ENCODE data around the gene DCLRE1B. TPM values are rescaled to one million over a fixed set of nuclear protein-coding genes. Genes with fewer than 3 reads are reported as not detected.

DCLRE1B gene
- total RNA-seq, 1 donor from 2014 or later = 2.1 TPM

DNA sequence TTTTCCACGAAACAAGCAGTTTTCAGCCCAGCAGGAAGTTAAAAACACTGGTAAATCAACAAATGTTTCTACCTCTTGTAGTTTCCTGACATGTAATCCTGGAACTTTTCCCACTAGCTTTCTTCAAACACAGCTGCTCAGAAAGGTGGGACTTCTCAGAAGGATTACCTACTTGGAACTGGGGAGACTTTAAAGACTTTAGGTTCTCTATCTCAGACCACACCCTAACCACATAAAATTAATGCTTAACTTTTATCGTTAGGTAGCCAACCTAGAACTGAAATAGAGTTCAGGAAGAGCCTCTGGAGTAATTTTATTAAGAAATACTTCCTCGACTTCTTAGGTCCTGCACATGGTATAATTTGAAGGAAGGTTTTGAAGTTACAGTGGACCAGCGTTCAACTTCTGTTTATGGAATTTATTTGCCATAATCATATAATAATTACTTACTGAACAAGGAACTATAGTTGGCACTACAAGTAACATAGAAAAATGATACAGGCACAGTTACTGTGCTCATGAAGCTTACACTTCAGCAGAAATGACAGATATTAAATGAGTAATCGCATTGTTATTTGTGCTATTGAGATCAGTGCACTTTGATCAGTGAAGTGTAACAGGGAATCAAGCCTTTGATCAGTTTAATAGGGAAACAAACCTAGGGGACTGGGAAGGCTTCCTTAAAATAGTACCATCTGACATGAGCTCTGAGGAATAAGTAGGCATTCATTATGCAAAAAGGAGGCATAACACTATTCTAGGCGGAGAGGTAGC lies 17.5 kb upstream of the DCLRE1B start, which contains the start of gene BCL2L15:
Gene BCL2L15, minus strand, starts transcription at position 180 of the 774 bp plus-strand sequence. CDS start 206 bp downstream, outside the sequence.
- Histone ChIP-seq H3K36me3 (no peaks in the 10 kb centered on the region), H3K27ac (replicated peaks) (no peak within 1 kb of the TSS), H3K4me3 (no peak within 1 kb of the TSS), H3K27me3 (ENCODE audit: low read depth) (no peaks in the 10 kb centered on the region), H3K4me1 (no peaks in the 10 kb centered on the region), H3K9me3 (replicated peaks) (no peaks in the 10 kb centered on the region)
- TF ChIP-seq, protein P1, sequence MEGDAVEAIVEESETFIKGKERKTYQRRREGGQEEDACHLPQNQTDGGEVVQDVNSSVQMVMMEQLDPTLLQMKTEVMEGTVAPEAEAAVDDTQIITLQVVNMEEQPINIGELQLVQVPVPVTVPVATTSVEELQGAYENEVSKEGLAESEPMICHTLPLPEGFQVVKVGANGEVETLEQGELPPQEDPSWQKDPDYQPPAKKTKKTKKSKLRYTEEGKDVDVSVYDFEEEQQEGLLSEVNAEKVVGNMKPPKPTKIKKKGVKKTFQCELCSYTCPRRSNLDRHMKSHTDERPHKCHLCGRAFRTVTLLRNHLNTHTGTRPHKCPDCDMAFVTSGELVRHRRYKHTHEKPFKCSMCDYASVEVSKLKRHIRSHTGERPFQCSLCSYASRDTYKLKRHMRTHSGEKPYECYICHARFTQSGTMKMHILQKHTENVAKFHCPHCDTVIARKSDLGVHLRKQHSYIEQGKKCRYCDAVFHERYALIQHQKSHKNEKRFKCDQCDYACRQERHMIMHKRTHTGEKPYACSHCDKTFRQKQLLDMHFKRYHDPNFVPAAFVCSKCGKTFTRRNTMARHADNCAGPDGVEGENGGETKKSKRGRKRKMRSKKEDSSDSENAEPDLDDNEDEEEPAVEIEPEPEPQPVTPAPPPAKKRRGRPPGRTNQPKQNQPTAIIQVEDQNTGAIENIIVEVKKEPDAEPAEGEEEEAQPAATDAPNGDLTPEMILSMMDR (IDR thresholded peaks at IDR 0.05; ENCODE audit: borderline replicate concordance) = no peak
- intact Hi-C loops (cut with micrococcal nuclease) = no loop called here
- no peak for DNase-seq

DNA sequence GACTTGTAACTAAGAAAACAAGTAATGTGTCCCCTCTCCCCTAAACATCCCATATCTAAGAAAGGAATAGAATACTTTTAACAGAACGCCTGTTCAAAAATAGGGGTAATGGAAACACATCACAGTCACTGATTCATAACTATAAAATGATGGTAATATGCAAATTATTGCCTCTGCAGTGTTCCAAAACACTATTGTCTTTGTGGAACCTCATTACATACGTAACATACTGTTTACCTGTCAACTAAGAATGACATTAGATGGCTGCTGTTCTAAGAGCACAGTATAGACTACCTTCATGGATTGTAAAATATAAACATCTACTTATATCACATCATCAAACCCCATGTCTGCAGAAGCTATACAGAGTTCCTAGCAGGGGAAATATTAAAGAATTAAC lies 14.3 kb upstream of the DCLRE1B start:
- H3K27ac ChIP-seq (replicated peaks) = no peak overlapping the region
- H3K4me3 ChIP-seq = no peak overlapping the region
- no peaks in the 10 kb centered on the region for H3K9me3 ChIP-seq (replicated peaks)
- TF ChIP-seq, protein P1 (IDR thresholded peaks at IDR 0.05; ENCODE audit: borderline replicate concordance) = no peak
- H3K27me3 ChIP-seq (ENCODE audit: low read depth) = no peaks in the 10 kb centered on the region
- intact Hi-C loops (cut with micrococcal nuclease) = no loop called here
- H3K4me1 ChIP-seq = no peaks in the 10 kb centered on the region
- peaks cover 14% of the 10 kb centered on the region for H3K36me3 ChIP-seq
- no peak for DNase-seq

DNA sequence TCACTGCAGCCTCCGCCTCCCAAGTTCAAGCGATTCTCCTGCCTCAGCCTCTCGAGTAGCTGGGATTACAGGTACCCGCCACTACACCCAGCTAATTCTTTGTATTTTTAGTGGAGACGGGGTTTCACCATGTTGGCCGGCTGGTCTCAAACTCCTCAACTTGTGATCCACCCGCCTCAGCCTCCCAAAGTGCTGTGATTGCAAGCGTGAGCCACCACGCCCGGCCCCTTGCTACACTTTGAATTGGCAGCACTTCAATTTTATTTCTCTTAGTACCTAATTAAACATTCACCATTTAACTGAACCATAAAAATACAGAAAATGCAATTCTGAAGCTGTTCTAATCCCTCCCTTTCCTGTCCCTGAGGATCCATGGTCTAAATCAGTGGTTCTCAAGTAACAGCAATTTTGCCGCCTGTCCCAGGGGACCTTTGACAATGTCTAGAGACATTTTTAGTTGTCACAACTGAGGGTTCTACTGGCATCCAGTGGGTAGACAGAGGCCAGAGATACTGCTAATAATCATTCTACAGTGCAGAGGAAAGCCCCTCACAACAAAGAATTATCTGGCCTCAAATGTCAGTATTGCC lies 13.4 kb upstream of the DCLRE1B start:
- H3K4me1 ChIP-seq = no peaks in the 10 kb centered on the region
- no peak for DNase-seq
- peaks cover 23% of the 10 kb centered on the region for H3K36me3 ChIP-seq
- no peaks in the 10 kb centered on the region for H3K27me3 ChIP-seq (ENCODE audit: low read depth)
- TF ChIP-seq, protein P1 (IDR thresholded peaks at IDR 0.05; ENCODE audit: borderline replicate concordance) = no peak
- H3K9me3 ChIP-seq (replicated peaks) = no peaks in the 10 kb centered on the region
- intact Hi-C loops (cut with micrococcal nuclease) = no loop called here
- no peak overlapping the region for H3K27ac ChIP-seq (replicated peaks)
- no peak overlapping the region for H3K4me3 ChIP-seq

DNA sequence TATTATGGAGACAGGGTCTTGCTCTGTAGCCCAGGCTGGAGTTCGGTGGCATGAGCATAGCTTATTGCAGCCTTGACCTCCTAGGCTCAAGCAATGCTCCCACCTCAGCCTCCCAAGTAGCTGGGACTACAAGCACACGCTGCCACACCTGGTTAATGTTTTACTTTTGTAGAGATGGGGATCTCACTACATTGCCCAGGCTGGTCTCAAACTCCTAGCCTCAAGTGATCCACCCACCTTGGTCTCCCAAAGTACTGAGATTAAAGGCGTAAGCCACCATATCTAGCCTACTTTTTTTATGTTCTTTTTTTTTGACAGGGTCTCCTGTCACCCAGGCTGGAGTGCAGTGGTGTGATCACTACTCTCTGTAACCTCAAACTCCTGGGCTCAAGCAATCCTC lies 11.9 kb upstream of the DCLRE1B start:
- no peak overlapping the region for H3K27ac ChIP-seq (replicated peaks)
- intact Hi-C loops (cut with micrococcal nuclease) = no loop called here

DNA sequence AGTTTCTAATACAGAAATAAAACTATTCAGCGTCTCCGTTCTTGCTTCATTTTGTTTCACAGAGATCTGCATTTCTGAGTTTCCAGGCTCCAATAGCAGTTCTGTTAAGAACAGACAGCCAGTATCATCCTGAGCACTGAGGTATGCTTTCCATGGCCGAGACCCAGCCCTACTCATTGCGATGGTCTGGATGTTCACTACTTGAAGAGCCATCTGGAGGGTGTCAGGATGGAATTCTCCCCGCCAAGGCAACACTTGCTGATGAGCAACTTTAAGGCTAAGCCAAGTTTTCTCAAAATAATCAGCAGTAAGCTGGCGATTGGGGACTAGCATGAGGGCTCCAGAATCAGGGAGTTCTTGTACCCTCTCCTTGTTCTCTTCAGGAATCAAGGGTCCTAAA lies 10.0 kb upstream of the DCLRE1B start:
- TF ChIP-seq, protein P1 (IDR thresholded peaks at IDR 0.05; ENCODE audit: borderline replicate concordance) = no peak
- no peak overlapping the region for H3K27ac ChIP-seq (replicated peaks)
- H3K36me3 ChIP-seq = peaks cover 57% of the 10 kb centered on the region

More for the DNA sequence above, 11.9 kb upstream of the DCLRE1B start:
- Histone ChIP-seq H3K4me1 (peaks cover 3% of the 10 kb centered on the region), H3K36me3 (peaks cover 39% of the 10 kb centered on the region), H3K4me3 (no peak overlapping the region), H3K9me3 (replicated peaks) (no peaks in the 10 kb centered on the region), H3K27me3 (ENCODE audit: low read depth) (no peaks in the 10 kb centered on the region)
- no peak for DNase-seq
- TF ChIP-seq, protein P1 (IDR thresholded peaks at IDR 0.05; ENCODE audit: borderline replicate concordance) = no peak

More for the DNA sequence above, 10.0 kb upstream of the DCLRE1B start:
- no peak for DNase-seq
- H3K4me1 ChIP-seq = peaks cover 12% of the 10 kb centered on the region
- intact Hi-C loops (cut with micrococcal nuclease) = no loop called here
- H3K9me3 ChIP-seq (replicated peaks) = no peaks in the 10 kb centered on the region
- no peaks in the 10 kb centered on the region for H3K27me3 ChIP-seq (ENCODE audit: low read depth)
- no peak overlapping the region for H3K4me3 ChIP-seq
